Left lung (tissue), 10 donors: ENCODE measurements around the gene SCMH1. TPM values are rescaled to one million over a fixed set of nuclear protein-coding genes. Genes with fewer than 3 reads are reported as not detected.
A peak's percentile ranks its signal among the peaks of the same experiment; 100 is the strongest.
"Not testable (repeated sequence)": the region's sequence is repeated elsewhere in the genome, so short reads cannot be mapped to it uniquely, and the experiment has no call there.

Experiments
- ATAC-seq: fragments of 200-7000 bp; cut with Tn5 transposase; one replicate; pipeline ENCODE4 v1.9.1; 2020; ENCODE audit warnings: moderate library complexity
- DNase-seq, 4 donors: peaks; one replicate each; pipeline ENCODE4 v3.0.0-alpha.2; 2013 to 2020
- H3K27ac ChIP-seq, 2 donors: fragments of 200-600 bp; sonication (generic) in 1 of 2; one replicate each; pipeline versions ENCODE4 v1.5.0 to v1.8.0; 2020 to 2021
- H3K27me3 ChIP-seq, 2 donors: fragments of 200-600 bp; sonication (generic) in 1 of 2; one replicate each; pipeline versions ENCODE4 v1.5.0 to v1.8.0; 2020 to 2021
- H3K36me3 ChIP-seq, 2 donors: fragments of 200-600 bp; sonication (generic) in 1 of 2; one replicate each; pipeline versions ENCODE4 v1.5.0 to v1.8.0; 2020 to 2021
- H3K4me1 ChIP-seq, 2 donors: fragments of 200-600 bp; one replicate each; pipeline ENCODE4 v1.8.0; 2021
- H3K4me3 ChIP-seq, 2 donors: fragments of 200-600 bp; sonication (generic) in 1 of 2; one replicate each; pipeline versions ENCODE4 v1.5.0 to v1.8.0; 2020 to 2021; ENCODE audit warnings: mild to moderate bottlenecking in 1 of 2
- H3K9me3 ChIP-seq, 2 donors: fragments of 200-600 bp; sonication (generic) in 1 of 2; one replicate each; pipeline versions ENCODE4 v1.5.0 to v1.8.0; 2020 to 2021
- CTCF ChIP-seq, 2 donors: fragments of 200-600 bp; sonication (generic) in 1 of 2; IDR thresholded peaks; one replicate each; pipeline versions ENCODE4 v1.5.0 to v1.8.0; 2021; ENCODE audit warnings: antibody characterized with exemption in 2 of 2
- intact Hi-C, 2 donors: fragments of 100-400 bp; cut with DNase I; formaldehyde crosslinking; loops; one replicate each; pipeline versions ENCODE4 v1.11.2 to v1.14.2; 2022
- polyA plus RNA-seq, 6 donors: library from polyadenylated mRNA; unstranded; fragments of 120-200 nt; gene quantifications; one replicate each; pipeline ENCODE4 v1.2.1, GENCODE V29; 2013; ENCODE audit not compliant: insufficient read length in 6 of 6
- total RNA-seq, 2 donors: library from RNA; stranded (reverse); fragmentation: NEBNext Ultra II Directional; extraction: Animal tissue kit (Norgen Biotek cat#: 25700); gene quantifications; one replicate each; pipeline ENCODE4 v1.2.1, GENCODE V29; 2021
- donor health status: DM: no; HTN: yes; CAD: no.
- donor health status: DM: no; HTN: no; CAD: no.

The SCMH1 gene
- total and polyA plus RNA-seq, 8 donors, result 27.8 to 56.1 (median 44.3) TPM

DNA sequence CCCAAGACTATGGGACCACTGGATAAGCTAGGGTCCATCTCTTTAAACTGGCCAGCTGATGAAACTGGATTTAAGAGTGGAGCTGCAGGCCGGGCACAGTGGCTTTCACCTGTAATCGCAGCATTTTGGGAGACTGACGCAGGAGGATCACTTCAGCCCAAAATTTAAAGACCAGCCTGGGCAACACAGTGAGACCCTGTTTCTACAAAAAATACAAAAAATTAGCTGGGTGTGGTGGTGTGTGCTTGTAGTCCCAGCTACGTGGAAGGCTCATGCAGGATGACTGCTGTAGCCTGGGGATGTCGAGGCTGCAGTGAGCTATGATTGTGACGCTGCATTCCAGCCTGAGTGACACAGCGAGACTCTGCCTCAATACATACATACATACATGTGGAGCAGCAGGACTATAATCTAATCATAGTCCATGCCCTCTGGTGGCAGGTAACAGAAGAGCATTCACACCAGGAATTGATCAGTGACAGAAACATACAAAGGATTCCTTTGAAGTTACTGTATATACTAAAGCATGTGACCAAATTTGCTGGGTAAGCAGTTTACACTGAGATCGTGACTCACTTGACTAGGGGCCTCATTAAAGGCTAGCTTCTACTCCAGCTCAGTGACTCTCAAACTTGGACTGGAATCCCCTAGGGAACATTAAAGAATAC is 119.1 kb downstream of the SCMH1 start:
- H3K27me3 ChIP-seq, result no peaks in the 10 kb centered on the region
- no peak overlapping the region for H3K27ac ChIP-seq
- peak in 1 of 2 donors; percentile 32 for TF ChIP-seq CTCF (IDR thresholded peaks at IDR 0.05)
- no peaks in the 10 kb centered on the region for H3K36me3 ChIP-seq
- ATAC-seq, result peak; percentile 82
- intact Hi-C loops, result no loop called here
- no peak overlapping the region for H3K4me3 ChIP-seq
- no peak for DNase-seq
- H3K4me1 ChIP-seq, result no peaks in the 10 kb centered on the region
- no peaks in the 10 kb centered on the region for H3K9me3 ChIP-seq

- Histone ChIP-seq H3K27me3 (no peaks in the 10 kb centered on the region), H3K4me1 (no peaks in the 10 kb centered on the region), H3K27ac (no peak overlapping the region), H3K9me3 (no peaks in the 10 kb centered on the region), H3K36me3 (no peaks in the 10 kb centered on the region), H3K4me3 (no peak overlapping the region)
- intact Hi-C loops, result no loop called here
- TF ChIP-seq CTCF (IDR thresholded peaks at IDR 0.05), result no peak
- no peak for ATAC-seq
- no peak for DNase-seq
These were observed 120.0 kb downstream of the SCMH1 start for GRCh38 chr1:41122148-41122547.

DNA sequence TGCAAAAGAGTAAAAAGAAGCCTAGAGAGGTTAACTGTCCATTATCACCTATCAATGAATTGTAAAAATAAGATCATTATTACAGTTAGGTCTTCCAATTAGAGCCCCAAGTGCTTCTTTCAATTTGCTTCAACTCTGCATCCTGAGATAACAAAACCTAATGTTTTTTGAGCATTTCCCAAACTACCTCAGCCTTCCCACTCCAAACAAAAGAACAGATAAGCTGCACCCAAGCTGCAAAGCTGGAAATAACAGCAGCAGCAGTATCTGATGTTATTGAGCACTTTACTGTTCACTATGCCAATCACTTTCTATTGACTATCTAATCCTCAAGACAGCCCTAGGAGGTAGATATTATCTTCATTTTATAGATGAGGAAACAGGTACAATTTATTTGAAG is 123.5 kb downstream of the SCMH1 start:
- intact Hi-C loops, result no loop called here
- DNase-seq (no peak), ATAC-seq (no peak)
- Histone ChIP-seq H3K36me3 (no peaks in the 10 kb centered on the region), H3K4me1 (no peaks in the 10 kb centered on the region), H3K27me3 (no peaks in the 10 kb centered on the region), H3K4me3 (no peak overlapping the region), H3K9me3 (no peaks in the 10 kb centered on the region), H3K27ac (no peak overlapping the region)
- TF ChIP-seq CTCF (IDR thresholded peaks at IDR 0.05), result no peak

GRCh38 chr1:41117241-41117640 is 124.9 kb downstream of the SCMH1 start:
- H3K27ac ChIP-seq, DNase-seq, H3K4me3 ChIP-seq, ATAC-seq, H3K9me3 ChIP-seq, H3K4me1 ChIP-seq, H3K27me3 ChIP-seq, intact Hi-C loops, H3K36me3 ChIP-seq: not testable (repeated sequence)

- no peaks in the 10 kb centered on the region for H3K9me3 ChIP-seq
- no peak for TF ChIP-seq CTCF (IDR thresholded peaks at IDR 0.05)
- peaks cover 0 to 8% of the 10 kb centered on the region in 2 donors for H3K36me3 ChIP-seq
- no peak overlapping the region for H3K4me3 ChIP-seq
- no peak for DNase-seq
- no peak for ATAC-seq
- intact Hi-C loops, result no loop called here
- H3K27ac ChIP-seq, result peak overlapping the region in 1 of 2 donors; percentile 85
- no peaks in the 10 kb centered on the region for H3K27me3 ChIP-seq
- H3K4me1 ChIP-seq, result peaks cover 13 to 28% of the 10 kb centered on the region in 2 donors
These were observed 131.4 kb downstream of the SCMH1 start for GRCh38 chr1:41110736-41111135.

DNA sequence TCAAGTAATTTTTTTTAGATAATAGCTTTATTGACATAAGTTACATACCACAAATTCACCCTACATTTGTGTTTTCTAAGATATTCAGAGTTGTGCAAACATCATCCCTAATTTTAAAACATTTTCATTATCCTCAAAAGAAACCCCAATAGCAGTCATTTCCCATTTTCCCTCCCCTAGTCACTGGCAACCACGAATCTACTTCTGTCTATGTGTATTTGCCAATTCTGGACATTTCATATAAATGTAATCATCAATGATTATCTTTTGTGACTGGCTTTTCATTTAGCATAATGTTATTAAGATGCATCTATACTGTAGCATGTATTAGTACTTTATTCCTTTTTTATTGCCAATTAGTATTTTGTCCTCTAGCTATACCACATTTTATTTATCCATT is 131.8 kb downstream of the SCMH1 start:
- Histone ChIP-seq H3K36me3 (peaks cover 0 to 8% of the 10 kb centered on the region in 2 donors), H3K4me1 (peaks cover 13 to 28% of the 10 kb centered on the region in 2 donors), H3K9me3 (no peaks in the 10 kb centered on the region), H3K27me3 (no peaks in the 10 kb centered on the region), H3K4me3 (no peak overlapping the region), H3K27ac (peak overlapping the region; percentile 85 to 86)
- no peak for TF ChIP-seq CTCF (IDR thresholded peaks at IDR 0.05)
- ATAC-seq, result no peak
- intact Hi-C loops, result no loop called here
- no peak for DNase-seq
